Thyroid gland (tissue), 4 donors: ENCODE results near the gene APOLD1. TPM values are rescaled to one million over a fixed set of nuclear protein-coding genes. Genes with fewer than 3 reads are reported as not detected.

Experiments
- DNase-seq, 2 donors: peaks; one replicate each; pipeline ENCODE4 v3.0.0-alpha.2; 2019
- H3K27ac ChIP-seq, 3 donors: fragments of 200-600 bp; sonication (generic); 1 replicate in 2 of 3; 2 replicates in 1 of 3; pipeline ENCODE4 v1.5.1; 2016 to 2019; ENCODE audit warnings: mild to moderate bottlenecking in 1 of 3, moderate library complexity in 1 of 3
- H3K27me3 ChIP-seq: fragments of 200-600 bp; sonication (generic); one replicate; pipeline ENCODE4 v1.5.1; 2019
- H3K36me3 ChIP-seq, 2 donors: fragments of 200-600 bp; sonication (generic); one replicate each; pipeline ENCODE4 v1.5.1; 2016 to 2019
- H3K4me1 ChIP-seq, 2 donors: fragments of 200-600 bp; sonication (generic); one replicate each; pipeline ENCODE4 v1.5.1; 2017 to 2019
- H3K4me3 ChIP-seq, 3 donors: fragments of 200-600 bp; sonication (generic); replicated peaks in 1 of 3; 1 replicate in 2 of 3; 2 replicates in 1 of 3; pipeline ENCODE4 v1.5.1; 2016; ENCODE audit warnings: mild to moderate bottlenecking in 1 of 3
- H3K9me3 ChIP-seq: fragments of 200-600 bp; sonication (generic); one replicate; pipeline ENCODE4 v1.5.1; 2017
- CTCF ChIP-seq, 6 experiments: fragments of 200-600 bp in 3 of 6; fragments of 450-650 bp in 3 of 6; sonication (generic) in 3 of 6; IDR thresholded peaks; one replicate each; pipeline ENCODE4 v1.5.1; 2016 to 2019; ENCODE audit warnings: antibody characterized with exemption in 6 of 6, mild to moderate bottlenecking in 2 of 6, inconsistent platforms in 1 of 6, moderate library complexity in 1 of 6
- POLR2A ChIP-seq, 2 donors: fragments of 450-650 bp; IDR thresholded peaks; one replicate each; pipeline ENCODE4 v1.6.1; 2017; ENCODE audit warnings: antibody characterized with exemption in 2 of 2, mild to moderate bottlenecking in 2 of 2, moderate library complexity in 1 of 2
- WGBS, 2 donors: methylation state at CpG; one replicate each; pipeline ENCODE4 v1.1.5; 2017; 5-methylcytosine and 5-hydroxymethylcytosine counted together
- intact Hi-C: fragments of 100-400 bp; cut with DNase I; formaldehyde crosslinking; loops from one replicate; pipeline ENCODE4 v1.15.1; 2023
- total RNA-seq, 4 donors: library from RNA; depleted of rRNA; stranded (reverse); fragments of >200 nt; gene quantifications; one replicate each; pipeline ENCODE4 v1.2.3, GENCODE V29; 2016

Gene APOLD1
- total RNA-seq, 4 donors from 2014 or later: 34.1 to 72.7 (median 49.5) TPM

GRCh38 chr12:12823300-12823699, 37.8 kb downstream of the APOLD1 start:
- no peaks in the 10 kb centered on the region for H3K27me3 ChIP-seq
- no peak overlapping the region for H3K4me3 ChIP-seq
- no peaks in the 10 kb centered on the region for H3K9me3 ChIP-seq
- DNase-seq: no peak
- peaks cover 46 to 57% of the 10 kb centered on the region in 2 donors for H3K36me3 ChIP-seq
- H3K4me1 ChIP-seq: peaks cover 45 to 48% of the 10 kb centered on the region in 2 donors
- peak overlapping the region; percentile 63 to 74 (median 68) for H3K27ac ChIP-seq
- intact Hi-C loops: no loop called here
- 75 to 90% methylated on average over 2 of the region's 2 CpGs for WGBS, 2 donors
- TF ChIP-seq CTCF (IDR thresholded peaks at IDR 0.05) (no peak), POLR2A (IDR thresholded peaks at IDR 0.05) (no peak)

GRCh38 chr12:12823811-12824210, 38.4 kb downstream of the APOLD1 start:
- Histone ChIP-seq H3K36me3 (peaks cover 47 to 62% of the 10 kb centered on the region in 2 donors), H3K4me3 (no peak overlapping the region), H3K27ac (peak overlapping the region in 2 of 3 donors; percentile 68 to 74), H3K4me1 (peaks cover 44 to 45% of the 10 kb centered on the region in 2 donors), H3K9me3 (no peaks in the 10 kb centered on the region), H3K27me3 (no peaks in the 10 kb centered on the region)
- WGBS, 2 donors: 96 to 97% methylated on average over 5 of the region's 5 CpGs
- DNase-seq: no peak
- intact Hi-C loops: no loop called here
- TF ChIP-seq POLR2A (IDR thresholded peaks at IDR 0.05) (no peak), CTCF (IDR thresholded peaks at IDR 0.05) (no peak)

DNA sequence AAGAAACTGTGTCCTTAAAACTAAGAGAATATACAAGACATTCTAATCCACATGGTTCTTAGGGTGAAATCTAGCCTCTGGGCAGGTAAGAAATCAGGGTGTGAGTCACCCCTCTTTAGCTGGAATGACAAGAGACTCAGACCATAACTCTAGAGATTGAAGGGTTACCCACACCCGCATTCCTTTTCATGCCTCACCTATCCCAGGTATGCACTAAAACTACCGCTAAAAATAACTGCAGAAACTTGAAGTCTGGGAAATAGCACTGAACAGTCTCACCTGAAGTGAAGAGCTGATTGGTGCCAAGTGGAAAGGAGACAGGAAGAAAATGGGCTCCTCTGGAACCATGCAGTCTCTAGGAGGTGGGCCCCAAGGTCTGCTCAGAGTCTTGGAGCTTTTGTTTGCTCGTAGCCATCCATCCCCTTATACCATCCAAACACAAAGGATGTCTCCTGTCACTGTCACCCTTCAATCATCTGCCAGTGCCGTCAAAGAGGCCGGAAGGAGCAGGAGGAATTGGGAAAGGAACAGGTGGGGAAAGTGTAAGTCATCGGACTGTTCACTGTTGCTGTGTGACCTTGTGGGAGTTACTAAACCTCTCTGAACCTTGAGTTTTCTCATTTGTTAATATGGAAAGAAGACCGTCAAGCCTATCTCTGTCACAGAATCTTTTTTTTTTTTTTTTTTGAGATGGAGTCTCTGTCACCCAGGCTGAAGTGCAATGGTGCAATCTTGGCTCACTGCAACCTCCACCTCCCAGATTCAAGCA, 50.1 kb downstream of the APOLD1 start:
- WGBS, 2 donors: 46 to 59% methylated on average over 7 of the region's 7 CpGs
- TF ChIP-seq POLR2A (IDR thresholded peaks at IDR 0.05): peak in 1 of 2 donors; percentile 36
- TF ChIP-seq CTCF (IDR thresholded peaks at IDR 0.05): no peak
- Histone ChIP-seq H3K27ac (peak overlapping the region; percentile 95 to 97 (median 97)), H3K36me3 (peaks cover 0 to 7% of the 10 kb centered on the region in 2 donors), H3K9me3 (no peaks in the 10 kb centered on the region), H3K4me3 (no peak overlapping the region), H3K4me1 (peaks cover 35 to 52% of the 10 kb centered on the region in 2 donors), H3K27me3 (no peaks in the 10 kb centered on the region)
- intact Hi-C loops: loop anchor here (5.0 kb wide), 1 partner anchor 57 kb away; the partner anchor contains the start of gene GPRC5A
- DNase-seq: peak; percentile 62 to 75

DNA sequence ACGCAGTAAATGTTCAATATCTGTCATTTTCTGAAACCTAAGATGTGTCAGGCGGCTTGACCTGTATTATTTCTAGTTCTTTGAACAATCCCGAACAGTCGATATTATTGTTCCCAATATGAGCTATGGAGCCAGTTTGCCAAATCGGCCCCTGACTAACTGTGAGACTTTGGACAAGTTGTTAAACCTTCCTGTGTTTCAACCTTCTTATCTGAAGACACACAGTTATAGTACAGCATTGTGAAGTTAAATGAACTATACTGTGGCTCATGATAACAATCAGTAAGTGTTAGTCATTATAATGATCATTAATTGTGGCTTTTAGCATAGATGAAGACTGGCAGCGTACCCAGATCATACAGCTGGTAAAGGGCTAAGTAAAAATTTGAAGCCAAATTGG, 51.1 kb downstream of the APOLD1 start:
- intact Hi-C loops: loop anchor here (5.0 kb wide), 1 partner anchor 56 kb away; the partner anchor contains the start of gene GPRC5A
- H3K27ac ChIP-seq: peak overlapping the region; percentile 95 to 97 (median 97)
- no peak for DNase-seq

More for the DNA sequence above, 51.1 kb downstream of the APOLD1 start:
- 88 to 90% methylated on average over 6 of the region's 6 CpGs for WGBS, 2 donors
- TF ChIP-seq POLR2A (IDR thresholded peaks at IDR 0.05): no peak
- no peak for TF ChIP-seq CTCF (IDR thresholded peaks at IDR 0.05)
- Histone ChIP-seq H3K9me3 (no peaks in the 10 kb centered on the region), H3K36me3 (peaks cover 0 to 3% of the 10 kb centered on the region in 2 donors), H3K27me3 (no peaks in the 10 kb centered on the region), H3K4me3 (no peak overlapping the region), H3K4me1 (peaks cover 35 to 52% of the 10 kb centered on the region in 2 donors)
